Stimulated activated CD8-positive, alpha-beta memory T cell treated with anti-CD3 and anti-CD28 coated beads, Interleukin-15, amount 100 ng/mL, for 24 hours (primary cell): ENCODE results near the gene ALG9.

Experiments
- DNase-seq: peaks from one replicate; pipeline ENCODE4 v3.0.0-alpha.2; 2020; ENCODE audit warnings: low read depth

Gene ALG9

DNA sequence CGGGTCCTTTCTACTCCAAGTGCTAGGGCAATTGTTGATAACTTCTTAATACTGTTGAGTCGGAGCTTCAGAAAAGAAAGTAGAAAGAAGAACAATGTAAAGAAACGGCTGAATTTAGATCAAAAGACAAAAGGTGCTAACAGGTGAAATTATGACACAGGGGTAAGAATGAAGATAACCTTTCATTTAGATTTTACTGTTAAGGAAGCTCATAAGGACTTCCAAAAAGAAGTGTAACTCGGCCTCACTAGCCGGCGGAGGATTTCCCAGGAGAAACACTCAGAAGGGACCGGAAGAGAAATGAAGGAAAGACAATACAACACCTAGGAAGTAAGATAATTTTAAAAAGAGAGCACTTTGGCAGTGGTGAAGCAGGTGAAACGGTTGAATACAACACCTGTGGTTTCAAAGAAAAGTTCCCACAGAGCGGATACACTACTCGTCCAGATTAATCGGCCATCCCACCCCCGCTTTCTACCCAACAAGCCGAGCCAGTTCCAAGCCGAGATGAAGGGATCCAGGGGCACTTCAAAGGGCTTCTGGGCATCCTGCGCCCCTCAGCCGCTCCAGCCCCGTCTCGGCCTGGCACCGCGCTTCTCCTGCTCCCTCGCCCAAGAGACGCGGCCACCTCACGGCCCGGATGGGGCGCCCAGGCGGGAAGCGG is 105.9 kb downstream of the ALG9 start:
- no peak for DNase-seq

DNA sequence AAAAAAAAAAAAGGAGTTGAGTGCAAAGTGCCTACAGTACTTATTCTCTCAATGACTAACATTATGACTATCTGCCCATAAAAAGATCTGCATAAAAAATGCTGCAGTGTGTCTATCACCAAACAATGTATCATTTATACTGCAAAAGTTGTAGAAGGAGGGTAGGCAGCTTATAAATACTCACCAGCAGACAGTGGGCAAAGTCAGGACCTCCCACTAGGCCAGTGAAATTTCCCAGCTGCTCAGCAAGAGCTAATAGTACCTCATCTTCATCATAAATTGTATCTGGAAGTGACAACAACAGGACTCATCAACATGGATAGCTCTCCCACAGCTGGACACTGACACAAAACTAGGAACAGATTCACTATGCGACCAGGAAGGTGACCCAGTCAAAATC is 106.8 kb downstream of the ALG9 start:
- DNase-seq, result no peak

DNA sequence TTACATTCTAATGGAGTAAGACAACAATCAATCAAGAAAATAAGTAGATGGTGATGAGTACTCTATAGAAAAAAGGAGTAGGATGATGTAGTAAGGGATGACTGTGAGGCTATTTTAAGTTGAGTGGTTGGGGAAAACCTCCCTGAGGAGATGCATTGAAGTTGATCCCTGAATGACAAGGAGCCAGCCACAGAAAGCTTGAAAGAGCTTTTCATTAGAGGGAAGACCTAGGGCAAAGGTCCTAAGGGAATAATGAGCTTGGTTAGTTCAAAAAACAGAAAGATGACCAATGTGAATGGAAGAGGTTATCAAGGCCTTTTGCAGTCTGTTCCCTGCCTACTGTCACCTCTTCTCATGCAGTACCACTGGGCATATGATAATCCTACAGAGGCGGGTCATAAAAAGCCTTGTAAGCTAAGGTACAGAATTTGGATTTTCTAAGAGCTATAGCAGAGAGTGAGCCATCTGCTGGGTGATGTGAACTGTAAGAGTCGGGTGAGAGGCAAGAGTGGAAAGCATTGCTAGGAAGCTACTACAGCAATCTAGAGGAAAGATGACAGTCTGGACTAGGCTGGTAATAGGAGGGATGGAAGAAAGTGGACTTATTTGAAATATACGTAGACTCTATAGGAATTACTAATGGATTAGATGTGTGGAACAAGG is 108.3 kb downstream of the ALG9 start:
- no peak for DNase-seq

DNA sequence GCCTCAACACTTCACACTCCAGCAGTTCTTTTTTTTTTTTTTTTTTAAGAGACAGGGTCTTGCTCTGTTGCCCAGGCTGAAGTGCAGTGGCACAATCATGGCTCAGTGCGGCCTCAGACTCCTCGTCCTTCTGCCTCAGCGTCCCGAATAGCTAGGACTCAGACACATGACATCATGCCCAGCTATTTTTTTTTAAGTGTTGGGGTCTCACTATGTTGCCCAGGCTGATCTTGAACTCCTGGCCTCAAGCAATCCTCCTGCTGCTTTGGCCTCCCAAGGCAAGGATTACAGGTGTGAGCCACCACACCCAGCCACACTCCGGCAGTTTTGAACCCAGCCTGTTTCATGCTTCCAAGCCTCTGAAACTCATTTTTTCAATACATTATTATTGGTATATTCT is 108.9 kb downstream of the ALG9 start:
- no peak for DNase-seq

DNA sequence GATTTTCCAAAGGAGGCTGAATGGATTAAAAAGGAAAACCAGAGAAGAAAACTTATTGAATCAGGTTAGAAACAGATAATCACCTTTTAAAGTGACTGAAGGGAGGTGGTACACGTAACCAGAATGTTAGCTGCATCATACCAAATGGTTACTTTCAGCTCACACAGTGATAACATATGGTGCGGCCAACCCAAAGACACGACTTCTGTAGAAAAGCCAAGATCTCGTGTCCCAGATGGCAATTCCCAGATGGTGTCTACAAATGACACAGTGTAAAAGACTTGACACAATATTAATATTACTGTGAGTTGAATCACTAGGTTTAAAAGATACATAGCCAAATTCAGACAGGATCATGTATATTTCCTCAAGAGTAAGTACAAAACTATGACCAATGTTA is 110.3 kb downstream of the ALG9 start:
- DNase-seq, result no peak

DNA sequence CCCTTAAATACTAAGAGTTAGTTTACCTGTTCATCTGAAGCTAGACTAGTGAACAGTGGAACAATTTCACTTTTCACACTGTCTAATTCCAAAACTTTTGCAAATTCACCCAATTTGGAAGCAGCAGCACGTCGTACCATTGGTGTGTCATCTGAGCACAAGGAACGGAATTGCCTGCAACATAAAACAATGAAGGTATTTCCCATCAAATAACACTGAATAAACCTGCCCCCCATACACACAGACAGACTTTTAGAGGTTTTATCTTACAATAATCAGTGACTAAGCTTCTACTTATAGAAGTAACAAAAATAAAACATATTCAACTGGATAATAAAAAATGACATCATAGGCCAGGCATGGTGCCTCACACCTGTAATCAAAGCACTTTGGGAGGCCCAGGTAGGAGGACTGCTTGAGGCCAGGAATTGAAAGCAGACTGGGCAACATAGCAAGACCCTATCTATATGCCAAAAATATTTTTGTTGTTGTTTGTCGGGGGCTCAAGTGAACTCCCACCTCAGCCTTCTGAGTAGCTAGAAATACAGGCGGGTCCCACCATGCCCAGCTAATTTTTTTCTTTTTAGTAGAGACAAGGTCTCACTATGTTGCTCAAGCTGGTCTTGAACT is 111.5 kb downstream of the ALG9 start:
- DNase-seq, result no peak

DNA sequence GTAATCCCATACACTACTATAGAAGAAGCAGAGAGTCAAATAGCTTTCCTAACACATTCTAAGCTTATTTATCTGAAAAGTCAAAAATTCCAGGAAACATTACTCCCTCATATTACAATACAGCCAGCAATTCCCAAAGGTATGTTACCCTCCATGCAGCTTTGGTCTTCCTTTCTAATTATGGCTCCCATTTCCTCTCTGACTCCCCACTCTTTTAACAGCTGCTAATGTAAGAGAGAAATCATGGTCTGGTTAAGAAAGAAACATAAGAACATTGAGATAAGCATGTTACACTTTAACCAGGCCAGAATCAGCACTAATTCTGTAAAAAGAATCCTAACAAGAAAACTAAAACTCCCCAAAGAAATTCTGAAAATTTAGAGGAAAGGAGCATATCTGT is 112.0 kb downstream of the ALG9 start:
- no peak for DNase-seq

DNA sequence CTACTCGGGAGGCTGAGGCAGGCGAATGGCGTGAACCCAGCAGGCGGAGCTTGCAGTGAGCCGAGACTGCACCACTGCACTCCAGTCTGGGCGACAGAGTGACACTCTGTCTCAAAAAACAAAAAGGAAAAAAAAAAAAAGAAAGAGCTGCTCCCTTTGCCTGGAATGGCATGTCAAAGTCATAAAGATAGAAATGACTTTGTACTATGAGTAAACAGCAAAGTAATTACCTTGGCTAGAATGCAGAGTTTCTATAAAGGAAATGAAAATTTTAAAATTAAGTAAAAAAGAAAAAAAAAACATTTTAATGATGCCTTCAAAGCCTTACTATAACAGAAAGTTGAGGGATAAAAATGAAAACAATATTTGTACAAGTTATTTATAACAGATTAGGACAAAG is 115.3 kb downstream of the ALG9 start:
- no peak for DNase-seq

DNA sequence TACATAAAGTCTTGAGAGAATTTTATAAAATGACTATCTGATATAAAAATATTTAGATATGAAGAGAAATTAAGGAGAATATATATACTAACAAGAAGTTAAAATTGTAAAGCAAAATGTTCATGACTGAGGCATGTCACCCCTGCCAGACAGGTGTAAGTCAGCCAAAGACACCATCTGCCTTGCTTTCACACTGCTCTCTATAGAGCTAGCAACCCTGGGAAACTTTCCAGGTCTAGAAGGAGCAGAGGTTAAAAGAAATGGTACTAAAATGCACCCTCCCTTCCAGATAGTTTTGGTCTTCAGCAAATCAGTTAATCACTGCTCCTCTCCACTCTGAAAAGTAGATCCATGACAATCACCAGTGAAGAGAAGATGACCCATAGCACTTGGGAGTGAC is 121.7 kb downstream of the ALG9 start:
- no peak for DNase-seq

DNA sequence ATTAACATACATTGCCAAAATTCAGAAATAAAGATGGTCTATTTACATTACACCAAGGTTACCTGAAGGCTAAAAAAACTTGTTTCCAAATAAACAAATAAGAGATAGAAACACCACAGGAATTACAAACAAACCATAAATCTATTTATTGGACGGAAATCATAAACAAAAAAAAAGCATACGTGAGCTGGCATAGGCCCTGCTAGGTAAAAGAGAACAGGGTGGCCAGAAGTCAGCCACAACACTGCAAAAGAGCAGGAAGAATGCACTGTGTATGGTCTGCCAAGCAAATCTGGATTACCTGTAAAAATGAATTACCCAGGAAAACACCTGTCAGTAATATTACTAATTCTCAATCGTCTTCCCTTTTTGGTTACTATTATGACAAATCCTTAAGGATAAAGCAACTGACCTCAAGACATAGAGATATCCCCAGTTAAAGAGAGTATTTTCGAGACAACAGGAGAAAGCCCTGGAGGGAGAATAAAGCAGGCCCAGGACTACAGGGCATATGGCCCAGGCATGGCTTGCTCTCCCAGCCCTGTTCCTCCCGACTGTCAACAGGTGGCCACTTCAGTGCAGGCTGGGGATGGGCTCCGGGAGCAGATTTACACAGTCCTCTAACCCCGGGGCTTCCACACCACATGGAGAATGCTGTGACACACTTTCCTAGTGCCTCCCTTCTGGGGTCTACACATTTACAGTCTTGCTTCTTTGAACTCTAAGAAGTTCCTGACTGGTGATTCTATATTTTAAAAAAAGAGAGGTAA is 123.2 kb downstream of the ALG9 start:
- no peak for DNase-seq

DNA sequence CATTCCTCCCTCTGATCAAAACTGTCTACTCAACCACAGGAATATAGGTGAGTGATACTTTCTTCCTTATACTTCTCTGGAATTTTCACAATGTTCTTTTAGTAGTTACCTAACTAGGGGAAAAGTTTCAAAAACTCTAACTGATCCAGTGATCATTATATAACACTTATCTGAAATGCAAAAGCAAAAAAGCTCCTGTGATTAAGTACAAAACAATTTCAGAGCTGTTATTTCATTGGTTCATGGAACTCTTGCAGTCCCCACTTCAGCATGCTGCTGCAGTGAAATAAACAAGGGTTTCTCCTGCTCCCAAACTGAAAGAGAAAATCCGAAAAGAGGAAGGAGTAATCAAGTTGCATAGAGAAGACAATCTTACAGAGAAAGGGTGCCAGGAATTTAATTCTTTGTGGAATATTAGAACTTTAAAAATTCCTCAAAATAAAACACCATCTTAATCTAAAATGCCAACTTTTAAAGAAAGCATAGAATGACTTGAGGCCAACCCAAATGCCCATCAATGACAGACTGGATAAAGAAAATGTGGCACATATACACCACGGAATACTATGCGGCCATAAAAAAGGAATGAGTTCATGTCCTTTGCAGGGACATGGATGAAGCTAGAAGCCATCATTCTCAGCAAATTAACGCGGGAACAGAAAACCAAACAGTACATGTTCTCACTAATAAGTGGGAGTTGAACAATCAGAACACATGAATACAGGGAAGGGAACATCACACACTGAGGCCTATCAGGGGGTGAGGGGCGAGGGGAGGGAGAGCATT is 125.5 kb downstream of the ALG9 start:
- DNase-seq, result no peak

DNA sequence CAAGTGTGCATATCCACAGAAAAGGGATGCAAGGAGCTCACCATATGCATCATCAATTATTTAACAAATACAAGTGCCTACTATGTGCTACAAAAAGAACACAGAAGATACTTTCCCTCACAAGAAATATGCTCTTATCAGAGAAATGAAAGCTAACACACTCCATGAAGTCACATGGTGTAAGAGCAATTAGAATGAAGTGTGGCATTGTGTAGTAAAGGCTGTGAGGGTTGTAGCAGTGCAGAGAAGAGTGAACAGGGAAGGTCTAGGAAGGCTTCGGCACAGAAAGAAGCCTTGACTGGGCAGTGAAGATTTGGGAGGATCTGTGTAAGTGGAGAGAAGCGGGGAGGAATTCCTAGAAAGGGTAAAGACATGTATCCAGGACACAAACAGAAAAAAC is 127.7 kb downstream of the ALG9 start:
- no peak for DNase-seq

DNA sequence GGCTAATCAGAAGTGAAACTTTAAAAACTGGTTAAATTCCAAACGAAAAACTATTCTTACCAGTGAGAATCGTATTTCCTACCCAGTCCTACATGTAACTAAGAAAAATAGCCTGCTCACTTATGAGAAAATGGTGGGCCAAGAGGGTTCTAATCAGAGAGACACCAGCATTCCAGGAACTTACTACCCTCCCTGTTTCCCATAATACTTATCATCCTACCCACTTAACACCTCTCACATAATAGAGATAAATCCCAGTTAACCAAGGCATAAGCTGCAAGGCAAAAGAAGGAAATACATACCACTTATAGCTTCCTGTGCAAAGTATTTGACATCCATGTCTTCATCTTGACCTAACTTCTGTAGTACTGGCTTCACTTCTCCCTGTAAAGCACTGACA is 129.6 kb downstream of the ALG9 start:
- no peak for DNase-seq

DNA sequence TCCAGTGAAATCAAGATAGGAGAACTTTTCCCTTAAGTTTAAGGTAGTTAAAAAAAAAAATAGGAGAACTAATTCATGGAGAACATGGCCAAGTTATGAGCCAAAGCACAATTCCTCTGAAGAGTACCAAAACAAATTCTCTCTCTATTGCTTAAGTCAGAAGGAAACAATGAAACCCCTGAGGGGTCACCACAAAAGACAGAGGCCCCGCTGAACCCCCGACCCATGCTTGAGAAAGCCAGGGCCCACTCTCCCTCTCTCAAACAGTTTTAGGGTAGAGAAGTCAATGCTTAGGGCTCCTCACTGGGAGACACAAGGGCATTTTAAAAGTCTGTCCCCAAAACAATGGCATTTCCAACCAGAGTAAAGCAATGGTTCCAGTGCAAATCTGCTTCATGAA is 132.1 kb downstream of the ALG9 start:
- no peak for DNase-seq

DNA sequence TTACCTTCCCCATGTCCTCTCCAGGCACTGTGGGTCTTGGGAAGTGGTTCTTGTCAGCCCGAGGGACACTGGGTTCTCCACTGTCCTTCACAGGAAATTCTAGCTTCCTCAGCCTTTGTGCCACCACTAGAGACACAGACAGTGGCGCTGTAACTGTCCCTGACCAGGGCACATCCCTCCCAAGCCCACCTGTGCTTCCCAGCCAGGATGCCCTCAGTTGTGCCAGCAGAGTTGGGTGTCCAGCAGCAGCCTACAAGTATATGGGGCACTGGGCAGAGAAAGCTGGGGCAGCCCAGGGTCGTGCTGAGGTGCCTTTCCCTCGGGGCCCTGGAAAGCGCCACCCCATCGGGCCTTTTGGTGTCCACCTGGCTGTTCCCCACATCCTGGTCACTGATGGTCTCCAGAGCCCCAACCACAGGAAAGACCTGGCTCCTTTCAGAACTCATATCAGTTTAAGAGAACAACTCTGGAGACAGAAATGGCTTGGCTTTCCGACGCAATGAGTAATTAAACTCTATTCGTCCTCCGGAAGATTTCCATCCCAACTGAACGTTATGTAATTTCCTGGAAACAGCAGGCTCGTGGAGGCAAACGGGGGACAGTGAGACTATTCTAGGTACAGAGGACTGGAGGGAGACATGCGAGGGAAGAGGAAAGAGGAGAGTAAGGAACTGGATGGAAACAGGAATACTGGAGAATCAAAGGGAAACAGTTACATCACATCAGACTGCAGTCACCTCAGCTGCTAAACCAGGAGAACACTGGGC is 133.8 kb downstream of the ALG9 start:
- DNase-seq, result no peak

DNA sequence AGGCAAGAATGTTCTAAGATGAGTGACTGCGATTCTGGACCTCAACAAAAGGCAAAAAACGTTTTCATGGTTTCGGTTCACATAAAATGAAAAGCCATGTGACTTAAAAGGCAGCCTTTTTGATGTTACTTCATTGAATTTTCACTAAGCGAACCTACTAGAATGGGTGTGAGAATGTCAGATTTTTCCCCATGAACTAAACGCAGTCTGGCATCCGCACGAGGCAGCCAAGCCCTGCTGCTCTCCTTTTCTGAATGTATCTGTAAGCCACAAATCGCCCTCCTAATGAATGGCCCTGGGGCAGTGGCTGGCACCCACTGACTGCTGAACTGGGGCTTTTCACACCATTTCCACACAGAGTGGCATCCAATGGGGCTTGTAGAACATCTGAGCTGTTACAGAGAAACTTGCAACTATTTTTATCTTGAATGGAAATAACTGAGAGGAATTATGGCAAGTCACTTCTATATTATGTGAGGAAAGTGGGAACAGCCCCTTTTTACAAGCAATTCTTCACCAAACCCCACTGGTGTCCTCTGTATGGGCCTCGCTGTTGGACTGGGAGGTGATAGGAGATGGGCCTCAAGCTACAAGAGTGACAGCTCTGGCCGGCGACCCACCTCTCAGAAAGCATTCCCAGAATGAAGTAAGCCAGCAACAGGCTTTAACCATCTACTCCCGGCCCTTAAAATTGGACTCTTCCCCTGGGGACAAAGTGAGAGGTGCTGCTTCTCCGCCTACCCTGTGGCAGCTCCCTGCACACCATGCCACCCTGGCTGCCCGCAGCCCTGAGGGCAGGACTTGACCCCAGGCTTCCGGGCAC is 134.5 kb downstream of the ALG9 start:
- no peak for DNase-seq
